Right forelimb (tissue), 1 donor: ENCODE measurements around the gene HPCA.

ENCODE experiments used
- DNase-seq: peaks from one replicate; pipeline ENCODE4 v3.0.0-alpha.2; 2018

HPCA gene

GRCh38 chr1:32886004-32886827, at the start of gene HPCA:
Gene HPCA, plus strand, starts transcription at chr1:32886491. Its CDS starts 2,408 bp downstream, at chr1:32888899.
- DNase-seq = peak; percentile 75

- no peak for DNase-seq
Measured at GRCh38 chr1:32848354-32849063, 37.8 kb upstream of the HPCA start.

GRCh38 chr1:32855861-32856617, 30.3 kb upstream of the HPCA start:
- DNase-seq = no peak

GRCh38 chr1:32858136-32858535, 28.2 kb upstream of the HPCA start:
- DNase-seq = no peak

GRCh38 chr1:32858791-32859190, 27.5 kb upstream of the HPCA start:
- no peak for DNase-seq

GRCh38 chr1:32859915-32860314, 26.4 kb upstream of the HPCA start:
- no peak for DNase-seq

GRCh38 chr1:32860566-32860965, 25.7 kb upstream of the HPCA start:
- no peak for DNase-seq

- no peak for DNase-seq
Measured at GRCh38 chr1:32861904-32862695, 24.2 kb upstream of the HPCA start.

GRCh38 chr1:32863218-32863880, 22.9 kb upstream of the HPCA start:
- no peak for DNase-seq

GRCh38 chr1:32863881-32864245, 22.4 kb upstream of the HPCA start:
- DNase-seq = no peak

- no peak for DNase-seq
Measured at GRCh38 chr1:32864375-32865019, 21.8 kb upstream of the HPCA start.

- DNase-seq = no peak
Measured at GRCh38 chr1:32865639-32866405, 20.5 kb upstream of the HPCA start.

GRCh38 chr1:32867151-32867550, 19.1 kb upstream of the HPCA start:
- DNase-seq = no peak

GRCh38 chr1:32867671-32868070, 18.6 kb upstream of the HPCA start:
- DNase-seq = no peak

- no peak for DNase-seq
Measured at GRCh38 chr1:32868085-32868484, 18.2 kb upstream of the HPCA start.

GRCh38 chr1:32868806-32869455, 17.4 kb upstream of the HPCA start:
- no peak for DNase-seq

GRCh38 chr1:32869923-32870614, 16.2 kb upstream of the HPCA start:
- DNase-seq = no peak

- peak; percentile 77 for DNase-seq
Measured at GRCh38 chr1:32870615-32871363, 15.5 kb upstream of the HPCA start, which contains the start of gene FNDC5. Gene FNDC5, minus strand, starts transcription at chr1:32870912.
